Uterus (tissue), 4 donors: ENCODE data around the gene PPRC1. TPM values are rescaled to one million over a fixed set of nuclear protein-coding genes. Genes with fewer than 3 reads are reported as not detected.

ENCODE experiments used
- DNase-seq, 2 donors: peaks; one replicate each; pipeline ENCODE4 v3.0.0-alpha.2; 2019 to 2020
- H3K27ac ChIP-seq, 2 donors: fragments of 200-600 bp; sonication (generic); 1 replicate in 1 of 2; 2 replicates in 1 of 2; pipeline ENCODE4 v1.5.1; 2016 to 2018
- H3K27me3 ChIP-seq, 2 donors: fragments of 200-600 bp; sonication (generic); one replicate each; pipeline ENCODE4 v1.5.1; 2018 to 2019; ENCODE audit warnings: control low read depth in 1 of 2
- H3K36me3 ChIP-seq, 2 donors: fragments of 200-600 bp; sonication (generic); one replicate each; pipeline ENCODE4 v1.5.1; 2019; ENCODE audit warnings: control low read depth in 1 of 2
- H3K4me1 ChIP-seq, 2 donors: fragments of 200-600 bp; sonication (generic); one replicate each; pipeline ENCODE4 v1.5.1; 2018 to 2019; ENCODE audit warnings: control low read depth in 1 of 2
- H3K4me3 ChIP-seq, 2 donors: fragments of 200-600 bp; sonication (generic); 1 replicate in 1 of 2; 2 replicates in 1 of 2; pipeline ENCODE4 v1.5.1; 2018 to 2019; ENCODE audit warnings: mild to moderate bottlenecking in 1 of 2
- H3K9me3 ChIP-seq, 2 donors: fragments of 200-600 bp; sonication (generic); one replicate each; pipeline ENCODE4 v1.5.1; 2019; ENCODE audit warnings: control low read depth in 1 of 2
- POLR2A ChIP-seq, 2 donors: fragments of 450-650 bp; IDR thresholded peaks; one replicate each; pipeline ENCODE4 v1.6.1; 2016; ENCODE audit warnings: antibody characterized with exemption in 2 of 2, mild to moderate bottlenecking in 1 of 2, moderate library complexity in 1 of 2
- intact Hi-C: fragments of 100-400 bp; cut with DNase I; formaldehyde crosslinking; loops from one replicate; pipeline ENCODE4 v1.15.1; 2023; ENCODE audit warnings: low total_unique reads
- total RNA-seq, 4 donors: library from RNA; depleted of rRNA in 3 of 4; stranded (reverse); fragments of >200 nt in 3 of 4; gene quantifications; one replicate each; pipeline versions ENCODE4 v1.1.0 to v1.2.4, GENCODE V29; 2014 to 2023
- TF ChIP-seq, protein P1 (sequence below), 4 experiments: fragments of 200-600 bp in 2 of 4; fragments of 450-650 bp in 2 of 4; sonication (generic) in 2 of 4; IDR thresholded peaks; one replicate each; pipeline ENCODE4 v1.5.1; 2016 to 2019; ENCODE audit warnings: antibody characterized with exemption in 4 of 4, mild to moderate bottlenecking in 2 of 4, moderate library complexity in 1 of 4
- donor health status: DM: yes; HTN: yes; CAD: no.

The PPRC1 gene
- total RNA-seq, 4 donors from 2014 or later, result 1.8 to 58.2 (median 15.5) TPM

DNA sequence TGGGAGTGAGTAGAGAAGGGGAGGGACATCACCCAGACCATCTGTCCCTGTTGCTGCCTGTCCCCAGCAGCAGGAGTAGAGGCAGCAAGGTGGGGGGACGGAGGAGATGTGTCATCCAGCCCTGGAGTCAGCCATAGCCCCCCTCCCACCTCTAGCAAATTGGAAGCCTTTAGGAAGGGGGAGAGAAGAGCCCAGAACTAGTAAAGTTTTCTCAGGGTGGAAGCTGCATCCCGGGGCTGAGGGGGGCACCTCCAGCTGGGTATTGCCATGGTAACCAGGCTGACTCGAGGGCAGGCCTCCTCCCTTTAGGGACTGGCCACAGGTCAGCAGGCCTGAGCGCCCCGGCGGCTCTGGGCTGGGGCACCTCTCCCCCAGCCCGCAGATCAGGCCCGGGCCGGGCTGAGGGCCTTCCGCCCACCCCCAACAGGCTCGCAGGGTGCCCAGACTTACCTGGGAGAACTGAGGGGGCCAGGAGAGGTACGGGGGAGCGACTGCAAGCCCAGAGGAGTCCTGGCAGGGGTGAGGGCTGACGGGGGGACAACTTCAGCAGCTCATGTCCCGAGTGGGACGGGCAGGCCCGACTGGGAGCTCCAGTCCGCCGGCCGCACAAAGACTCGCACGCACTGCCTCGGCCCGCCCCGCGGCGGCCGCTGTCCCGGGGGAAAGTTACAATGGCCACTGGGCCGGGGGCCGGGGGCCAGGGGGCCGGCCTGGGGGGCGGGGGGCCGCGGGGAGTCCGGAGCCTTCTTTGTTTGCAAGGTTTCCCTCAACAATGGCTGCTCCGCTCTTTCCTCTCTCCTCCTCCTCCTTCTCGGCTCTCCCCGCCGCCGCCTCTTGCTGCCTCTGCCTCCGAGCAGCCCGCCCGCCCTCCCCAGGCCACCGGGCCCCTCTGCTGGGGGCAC, 18.6 kb upstream of the PPRC1 start:
- intact Hi-C loops, result no loop called here
- no peaks in the 10 kb centered on the region for H3K36me3 ChIP-seq
- TF ChIP-seq POLR2A (IDR thresholded peaks at IDR 0.05), result no peak
- TF ChIP-seq, protein P1, sequence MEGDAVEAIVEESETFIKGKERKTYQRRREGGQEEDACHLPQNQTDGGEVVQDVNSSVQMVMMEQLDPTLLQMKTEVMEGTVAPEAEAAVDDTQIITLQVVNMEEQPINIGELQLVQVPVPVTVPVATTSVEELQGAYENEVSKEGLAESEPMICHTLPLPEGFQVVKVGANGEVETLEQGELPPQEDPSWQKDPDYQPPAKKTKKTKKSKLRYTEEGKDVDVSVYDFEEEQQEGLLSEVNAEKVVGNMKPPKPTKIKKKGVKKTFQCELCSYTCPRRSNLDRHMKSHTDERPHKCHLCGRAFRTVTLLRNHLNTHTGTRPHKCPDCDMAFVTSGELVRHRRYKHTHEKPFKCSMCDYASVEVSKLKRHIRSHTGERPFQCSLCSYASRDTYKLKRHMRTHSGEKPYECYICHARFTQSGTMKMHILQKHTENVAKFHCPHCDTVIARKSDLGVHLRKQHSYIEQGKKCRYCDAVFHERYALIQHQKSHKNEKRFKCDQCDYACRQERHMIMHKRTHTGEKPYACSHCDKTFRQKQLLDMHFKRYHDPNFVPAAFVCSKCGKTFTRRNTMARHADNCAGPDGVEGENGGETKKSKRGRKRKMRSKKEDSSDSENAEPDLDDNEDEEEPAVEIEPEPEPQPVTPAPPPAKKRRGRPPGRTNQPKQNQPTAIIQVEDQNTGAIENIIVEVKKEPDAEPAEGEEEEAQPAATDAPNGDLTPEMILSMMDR (IDR thresholded peaks at IDR 0.05), result no peak
- no peaks in the 10 kb centered on the region for H3K27me3 ChIP-seq
- DNase-seq, result peak; percentile 32 to 39
- peak overlapping the region; percentile 45 to 55 for H3K4me3 ChIP-seq
- H3K4me1 ChIP-seq, result peaks cover 10 to 43% of the 10 kb centered on the region in 2 donors
- H3K9me3 ChIP-seq, result no peaks in the 10 kb centered on the region
- peak overlapping the region; percentile 98 to 100 for H3K27ac ChIP-seq

DNA sequence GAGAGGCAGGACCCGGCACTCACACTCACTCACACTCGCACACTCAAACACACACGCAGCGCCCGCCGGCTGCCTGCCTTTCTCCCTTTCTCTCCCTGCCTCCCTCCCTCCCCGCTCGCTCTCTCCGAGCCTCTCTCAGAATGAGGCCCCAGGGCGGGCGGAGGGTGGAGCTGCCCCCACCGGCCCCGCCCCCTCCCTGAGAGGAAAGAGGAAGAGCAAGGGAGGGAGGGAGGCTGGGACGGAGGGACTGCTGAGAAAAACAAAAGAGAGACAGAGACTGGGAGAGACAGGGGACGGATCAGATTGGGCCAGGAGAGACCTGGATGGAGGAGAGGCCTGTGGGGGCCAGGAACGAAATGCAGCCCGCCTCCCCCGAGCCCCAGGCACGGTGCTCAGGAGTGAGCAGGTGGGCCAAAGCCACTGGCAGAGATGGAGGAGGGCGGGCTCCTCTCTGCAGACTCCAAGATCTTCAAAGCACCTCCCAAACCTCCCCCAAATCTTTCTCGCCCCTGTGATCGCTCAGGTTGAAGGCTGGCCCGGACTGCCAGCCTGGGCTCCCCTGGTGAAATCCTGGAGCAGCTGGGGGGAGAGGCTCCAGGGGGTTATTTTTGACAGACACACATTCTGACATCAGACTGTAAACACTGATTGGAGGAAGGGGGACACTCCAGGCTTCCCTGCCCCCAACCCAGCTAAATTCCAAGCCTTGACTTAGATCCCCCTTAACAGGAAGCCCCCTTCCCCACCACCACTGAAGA, 17.8 kb upstream of the PPRC1 start:
- peak overlapping the region; percentile 45 to 55 for H3K4me3 ChIP-seq
- DNase-seq, result peak; percentile 87 to 88
- peaks cover 10 to 43% of the 10 kb centered on the region in 2 donors for H3K4me1 ChIP-seq
- no peaks in the 10 kb centered on the region for H3K27me3 ChIP-seq
- intact Hi-C loops, result no loop called here
- TF ChIP-seq POLR2A (IDR thresholded peaks at IDR 0.05), result peak; percentile 56 to 59
- TF ChIP-seq, protein P1 (IDR thresholded peaks at IDR 0.05), result no peak
- H3K36me3 ChIP-seq, result no peaks in the 10 kb centered on the region
- H3K9me3 ChIP-seq, result no peaks in the 10 kb centered on the region
- peak overlapping the region; percentile 98 to 100 for H3K27ac ChIP-seq

DNA sequence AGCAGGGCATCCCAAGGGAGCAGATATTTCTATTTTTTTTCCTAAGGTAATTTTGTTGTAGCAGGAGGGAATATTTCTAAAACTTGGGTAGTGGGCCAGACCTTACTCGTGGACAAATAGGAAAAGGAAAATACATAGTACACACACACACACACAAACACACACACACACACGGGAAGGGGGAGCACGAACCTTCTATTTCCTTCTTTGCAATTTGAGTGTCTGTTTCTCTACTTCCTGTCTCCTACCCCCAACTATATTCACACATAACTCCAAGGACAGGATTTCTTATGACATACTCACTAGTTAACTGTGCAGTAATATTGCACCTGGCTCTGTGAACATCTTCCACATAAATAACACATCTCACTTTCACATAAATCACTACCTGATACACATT, 17.1 kb upstream of the PPRC1 start:
- Histone ChIP-seq H3K36me3 (no peaks in the 10 kb centered on the region), H3K27ac (peak overlapping the region; percentile 98 to 100), H3K4me3 (peak overlapping the region; percentile 45 to 55), H3K27me3 (no peaks in the 10 kb centered on the region), H3K9me3 (no peaks in the 10 kb centered on the region), H3K4me1 (peaks cover 10 to 43% of the 10 kb centered on the region in 2 donors)
- DNase-seq, result no peak
- intact Hi-C loops, result no loop called here
- no peak for TF ChIP-seq POLR2A (IDR thresholded peaks at IDR 0.05)
- TF ChIP-seq, protein P1 (IDR thresholded peaks at IDR 0.05), result no peak

DNA sequence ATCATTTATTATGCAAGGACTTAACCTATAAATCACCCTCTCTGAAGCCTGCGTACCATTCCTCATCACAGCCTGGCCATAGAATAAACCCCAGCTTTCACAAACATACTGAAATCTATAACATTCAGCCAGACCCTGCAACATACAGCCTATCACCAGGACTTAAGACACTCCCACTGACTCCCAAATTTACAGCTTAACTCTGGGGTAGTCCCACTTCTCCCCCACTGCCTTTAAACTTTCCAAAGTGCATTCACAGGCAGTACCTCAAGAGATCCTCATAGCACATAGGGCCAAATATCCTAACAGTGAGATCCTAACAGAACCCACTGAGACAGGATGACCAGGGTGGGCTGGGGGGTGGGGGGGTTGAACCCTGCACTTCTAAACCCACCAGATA, 16.2 kb upstream of the PPRC1 start:
- Histone ChIP-seq H3K27ac (peak overlapping the region; percentile 98 to 100), H3K36me3 (no peaks in the 10 kb centered on the region)

More for the DNA sequence above, 16.2 kb upstream of the PPRC1 start:
- no peaks in the 10 kb centered on the region for H3K9me3 ChIP-seq
- no peaks in the 10 kb centered on the region for H3K27me3 ChIP-seq
- TF ChIP-seq POLR2A (IDR thresholded peaks at IDR 0.05), result no peak
- TF ChIP-seq, protein P1 (IDR thresholded peaks at IDR 0.05), result no peak
- H3K4me3 ChIP-seq, result peak overlapping the region in 1 of 2 donors; percentile 84
- no peak for DNase-seq
- peaks cover 10 to 43% of the 10 kb centered on the region in 2 donors for H3K4me1 ChIP-seq
- intact Hi-C loops, result no loop called here
